Fibroblast of lung (primary cell): Measurements from ENCODE around the gene B3GNT4.

Experiments used
- EZH2 ChIP-seq: IDR thresholded peaks from 2 replicates; pipeline ENCODE4 v1.5.1; 2012; ENCODE audit warnings: low read length, control low read depth, mild to moderate bottlenecking; ENCODE audit errors: missing control alignments
- TF ChIP-seq, protein P1 (sequence below), 2 donors: IDR thresholded peaks in 1 of 2; conservative IDR thresholded peaks in 1 of 2; 1 replicate in 1 of 2; 2 replicates in 1 of 2; pipeline ENCODE4 v1.5.1; 2011 to 2012; ENCODE audit warnings: low read length in 2 of 2, control low read depth in 1 of 2, inconsistent platforms in 1 of 2, low read depth in 1 of 2, mild to moderate bottlenecking in 1 of 2

DNA sequence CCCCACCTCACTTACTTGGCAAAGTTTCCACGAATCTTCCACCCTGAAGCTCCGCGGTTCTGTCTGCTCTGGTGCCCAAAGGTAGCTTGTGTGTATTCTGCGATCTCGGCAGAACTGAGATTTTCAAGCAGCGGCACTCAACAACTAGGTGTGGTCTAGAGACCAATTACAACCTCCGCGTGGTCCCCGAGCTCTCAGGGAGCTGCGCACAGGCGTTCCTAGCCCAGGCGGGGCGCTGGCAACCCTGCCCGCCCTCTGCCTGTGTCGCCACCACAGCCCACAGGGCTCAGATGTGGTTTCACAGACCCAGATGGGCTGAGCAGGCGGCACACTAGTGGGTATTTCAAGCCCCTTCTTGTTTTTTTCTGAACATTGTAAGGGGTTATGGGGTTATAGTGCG lies 23.8 kb downstream of the B3GNT4 start:
- no peak for TF ChIP-seq EZH2
- TF ChIP-seq, protein P1, sequence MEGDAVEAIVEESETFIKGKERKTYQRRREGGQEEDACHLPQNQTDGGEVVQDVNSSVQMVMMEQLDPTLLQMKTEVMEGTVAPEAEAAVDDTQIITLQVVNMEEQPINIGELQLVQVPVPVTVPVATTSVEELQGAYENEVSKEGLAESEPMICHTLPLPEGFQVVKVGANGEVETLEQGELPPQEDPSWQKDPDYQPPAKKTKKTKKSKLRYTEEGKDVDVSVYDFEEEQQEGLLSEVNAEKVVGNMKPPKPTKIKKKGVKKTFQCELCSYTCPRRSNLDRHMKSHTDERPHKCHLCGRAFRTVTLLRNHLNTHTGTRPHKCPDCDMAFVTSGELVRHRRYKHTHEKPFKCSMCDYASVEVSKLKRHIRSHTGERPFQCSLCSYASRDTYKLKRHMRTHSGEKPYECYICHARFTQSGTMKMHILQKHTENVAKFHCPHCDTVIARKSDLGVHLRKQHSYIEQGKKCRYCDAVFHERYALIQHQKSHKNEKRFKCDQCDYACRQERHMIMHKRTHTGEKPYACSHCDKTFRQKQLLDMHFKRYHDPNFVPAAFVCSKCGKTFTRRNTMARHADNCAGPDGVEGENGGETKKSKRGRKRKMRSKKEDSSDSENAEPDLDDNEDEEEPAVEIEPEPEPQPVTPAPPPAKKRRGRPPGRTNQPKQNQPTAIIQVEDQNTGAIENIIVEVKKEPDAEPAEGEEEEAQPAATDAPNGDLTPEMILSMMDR (conservative IDR thresholded peaks at IDR 0.05 in 1 of 2, IDR thresholded peaks at IDR 0.05 in 1 of 2; ENCODE audit: low read depth in 1 of 2, low read length in 2 of 2), result no peak
